Stimulated activated CD4-positive, alpha-beta T cell treated with anti-CD3 and anti-CD28 coated beads, Interleukin-12 subunit alpha, Interleukin-12 subunit beta, amount 100 ng/mL, for 4 hours (primary cell): ENCODE results near the gene PDYN.
A peak's percentile ranks its signal among the peaks of the same experiment; 100 is the strongest.
"Not testable (repeated sequence)": the region's sequence is repeated elsewhere in the genome, so short reads cannot be mapped to it uniquely, and the experiment has no call there.

Experiments
- DNase-seq: peaks from one replicate; pipeline ENCODE4 v3.0.0-alpha.2; 2020

The PDYN gene

DNA sequence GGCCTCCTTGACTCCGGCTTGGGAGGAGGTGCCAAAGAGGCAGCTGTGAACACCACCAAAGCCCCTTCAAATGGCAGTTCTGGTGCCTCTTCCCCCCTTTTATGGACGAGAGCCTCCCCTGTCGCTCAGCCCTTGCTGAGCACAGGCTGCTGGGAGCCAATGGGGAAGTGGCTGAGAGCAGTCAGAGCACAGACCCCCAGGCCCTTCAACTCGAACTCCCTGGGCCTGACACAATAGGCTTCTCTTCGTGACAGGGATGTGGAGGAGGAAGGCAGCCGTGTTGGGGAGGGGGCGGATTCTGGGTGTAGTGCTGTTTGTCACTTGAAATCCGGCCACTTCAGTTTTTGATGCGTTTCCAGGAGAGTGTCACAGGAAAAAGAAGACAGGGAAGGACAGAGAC, at the start of gene PDYN:
PDYN (minus strand) TSS at position 73 of the 400 bp plus-strand sequence. CDS start 10,974 bp downstream, outside the sequence.
- DNase-seq, result no peak

DNA sequence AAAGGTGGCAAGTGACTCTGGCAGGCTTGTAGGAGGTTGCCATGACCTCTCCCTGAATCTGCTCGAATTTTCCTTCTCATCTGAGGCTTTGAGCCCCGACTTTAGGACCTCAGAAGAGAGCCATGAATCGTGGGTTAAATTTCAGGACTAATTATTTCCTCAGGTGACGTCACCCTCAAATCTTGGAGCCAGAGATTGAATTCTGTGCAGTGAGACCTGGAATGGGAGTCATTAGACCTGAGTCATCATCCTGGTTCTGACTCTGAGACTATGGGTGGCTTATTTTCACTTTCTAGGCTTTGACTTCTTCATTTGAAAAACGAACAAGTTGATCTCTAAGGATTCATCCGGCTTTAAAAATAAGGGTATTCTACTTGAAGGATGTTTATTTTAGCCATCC, 48.5 kb upstream of the PDYN start:
- no peak for DNase-seq

DNA sequence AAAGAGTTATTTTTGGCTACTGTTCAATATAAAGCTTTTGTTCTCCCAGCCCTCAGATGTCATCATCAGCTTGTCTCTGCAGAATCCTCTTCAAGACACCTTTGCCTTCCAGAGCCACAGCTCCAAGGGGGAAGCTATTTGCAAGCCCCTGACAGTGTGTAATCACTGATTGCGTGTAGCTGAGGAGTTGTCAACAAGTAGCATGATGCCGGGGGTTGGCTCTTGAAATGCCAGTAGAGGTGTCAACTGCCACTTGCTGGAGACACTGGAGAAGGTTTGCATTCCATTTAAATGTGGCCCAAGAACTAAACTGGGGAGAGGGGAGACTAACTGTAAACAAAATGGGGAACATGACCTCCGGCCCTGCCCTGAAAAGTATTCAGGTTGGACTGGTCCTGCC, 44.3 kb upstream of the PDYN start:
- no peak for DNase-seq

DNA sequence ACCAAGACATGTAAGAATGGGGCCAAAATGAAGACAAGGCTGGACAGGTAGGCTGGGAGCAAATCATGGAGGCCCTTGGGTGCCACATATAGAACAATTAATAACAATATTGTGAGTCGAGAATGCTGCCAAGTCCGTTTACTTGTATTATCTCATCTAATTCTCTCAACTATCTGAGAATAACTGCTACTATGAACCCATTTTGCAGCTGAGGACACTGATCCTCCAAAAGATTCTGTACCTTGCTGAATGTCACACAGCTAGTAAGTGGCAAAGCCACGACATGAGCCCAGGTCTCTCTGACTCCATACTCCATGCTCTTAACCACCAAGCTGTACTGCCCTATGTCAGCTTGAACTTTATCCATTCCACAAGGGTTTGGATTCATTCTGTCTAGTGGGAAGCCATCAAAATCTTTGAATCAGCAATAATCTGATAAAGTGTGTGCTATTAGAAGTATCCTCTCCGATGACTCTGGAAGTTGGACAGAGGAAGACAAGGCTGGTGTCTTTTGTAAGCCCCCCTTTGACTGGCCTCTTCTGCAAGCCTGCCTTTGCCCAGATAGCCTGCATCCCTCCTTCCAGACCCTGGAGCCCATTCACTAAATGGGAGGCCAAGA, 43.5 kb upstream of the PDYN start:
- DNase-seq, result no peak

DNA sequence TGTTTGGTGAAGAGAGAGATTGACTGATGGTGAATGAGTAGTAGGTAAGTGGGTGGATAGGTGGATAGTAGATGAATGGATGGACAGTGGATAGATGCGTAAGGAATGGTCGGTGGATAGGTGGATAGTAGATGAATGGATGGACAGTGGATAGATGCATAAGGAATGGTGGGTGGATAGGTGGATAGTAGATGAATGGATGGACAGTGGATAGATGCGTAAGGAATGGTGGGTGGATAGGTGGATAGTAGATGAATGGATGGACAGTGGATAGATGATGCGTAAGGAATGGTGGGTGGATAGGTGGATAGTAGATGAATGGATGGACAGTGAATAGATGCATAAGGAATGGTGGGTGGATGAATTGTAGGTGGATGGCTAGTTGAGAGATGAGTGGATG, 42.5 kb upstream of the PDYN start:
- DNase-seq, result not testable (repeated sequence)

DNA sequence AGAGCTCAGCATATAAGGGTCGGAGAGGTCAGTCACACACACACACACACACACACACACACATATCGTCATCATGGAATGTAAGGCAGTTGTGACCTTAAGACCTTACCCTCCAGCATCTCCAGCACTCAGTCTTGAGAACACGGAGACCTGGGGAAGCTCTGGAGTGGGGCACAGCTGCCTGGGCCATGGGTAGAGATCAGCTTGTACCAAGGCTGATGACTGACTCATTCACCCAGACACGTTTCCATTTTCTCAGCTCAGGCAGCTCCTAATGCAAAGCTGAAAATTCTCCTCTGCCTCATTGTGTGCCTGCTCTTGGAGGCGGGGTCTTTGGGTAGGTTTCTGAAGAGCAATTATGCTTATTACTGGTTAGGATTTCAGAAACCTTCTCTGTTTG, 38.3 kb upstream of the PDYN start:
- no peak for DNase-seq

DNA sequence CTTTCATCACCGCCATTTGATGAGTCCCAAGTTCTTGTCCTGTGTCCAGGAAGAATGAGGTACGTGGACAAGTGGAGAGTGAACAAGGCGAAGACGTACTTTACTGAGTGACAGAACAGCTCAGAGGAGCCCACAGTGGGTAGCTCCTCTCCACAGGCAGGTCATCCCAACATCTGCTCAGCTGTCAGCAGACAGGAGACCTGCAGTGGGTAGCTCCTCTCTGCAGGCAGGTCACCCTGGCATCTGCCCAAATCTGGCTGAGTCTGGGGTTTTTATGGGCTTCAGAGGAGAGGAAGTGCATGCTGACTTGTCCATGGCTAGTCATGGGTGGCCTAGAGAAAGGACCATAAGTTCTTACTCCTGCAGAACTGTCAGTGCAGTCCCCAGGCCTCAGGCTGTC, 32.7 kb upstream of the PDYN start:
- no peak for DNase-seq

DNA sequence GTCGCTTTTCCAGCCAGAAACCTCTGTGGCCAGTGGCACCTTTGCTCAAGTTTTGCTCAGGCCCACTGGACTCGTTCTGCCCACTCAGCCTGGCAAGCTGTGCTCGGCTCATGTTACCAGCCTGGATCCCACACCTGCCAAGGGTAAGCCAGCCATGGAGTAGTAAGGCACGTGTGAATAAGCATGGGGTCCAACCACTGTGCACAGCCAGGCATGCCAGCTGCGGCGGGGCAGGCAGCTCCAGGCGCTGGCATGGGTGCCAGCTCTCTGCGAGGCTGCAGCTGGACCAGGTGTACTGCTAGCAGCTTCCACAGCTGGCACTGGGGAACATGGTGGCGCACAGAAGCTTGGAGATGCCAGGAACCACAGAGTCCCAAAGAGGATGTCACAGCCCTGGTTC, 32.1 kb upstream of the PDYN start:
- no peak for DNase-seq

DNA sequence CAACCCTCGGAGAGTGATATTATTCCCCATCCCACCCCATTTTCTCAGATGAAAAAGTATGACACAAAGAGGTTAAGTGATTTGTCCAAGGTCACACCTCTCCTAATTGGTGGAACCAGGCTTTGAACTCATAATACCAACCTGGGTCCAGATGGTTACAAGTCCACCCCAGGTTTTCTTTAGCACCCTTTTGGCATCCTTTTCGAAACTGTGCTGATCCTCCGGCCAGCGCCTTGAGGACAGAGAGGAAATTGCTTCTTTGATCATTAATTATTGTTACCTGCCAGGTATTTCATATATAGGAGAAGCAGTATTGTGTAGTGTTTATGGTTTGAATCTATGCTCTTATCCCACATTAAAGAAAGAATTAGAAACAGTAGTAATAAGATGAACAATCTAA, 29.3 kb upstream of the PDYN start:
- no peak for DNase-seq

DNA sequence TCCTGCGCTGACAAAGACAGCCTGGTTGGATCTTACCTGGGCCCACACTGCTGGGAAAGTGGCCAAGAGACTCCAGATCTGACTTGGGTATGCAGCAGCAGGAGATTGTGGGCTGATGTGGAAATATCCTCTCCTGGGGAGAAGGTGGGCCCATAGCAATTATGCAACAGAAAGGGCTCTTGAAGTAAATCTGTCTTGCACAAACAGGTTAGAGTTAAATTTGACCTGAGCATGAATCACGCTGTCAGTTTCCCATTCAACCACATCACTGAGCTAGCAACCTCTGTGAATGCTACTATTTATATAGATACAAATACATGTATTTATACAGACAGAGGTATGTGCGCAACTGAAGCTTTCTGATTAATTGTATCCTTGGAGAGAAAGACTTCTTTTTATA, 28.3 kb upstream of the PDYN start:
- DNase-seq, result no peak

DNA sequence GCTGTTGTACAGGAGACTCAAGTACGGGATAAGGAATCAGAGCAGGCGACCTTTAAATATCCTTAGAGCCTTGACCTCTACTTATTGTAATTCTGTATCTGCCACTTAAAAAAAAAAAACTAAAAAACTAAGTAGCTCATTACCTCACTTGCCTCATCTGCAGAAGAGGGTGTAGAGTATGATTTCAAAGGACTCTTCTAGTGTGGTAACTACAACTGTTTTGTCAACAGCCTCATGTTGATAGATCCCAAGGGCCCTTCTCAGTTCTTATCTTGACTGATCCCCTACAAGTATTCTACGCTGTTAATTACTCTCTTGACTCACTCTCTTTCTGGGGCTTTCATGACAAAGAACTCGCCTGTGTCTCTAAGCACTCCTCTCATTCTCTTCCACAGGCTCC, 16.7 kb upstream of the PDYN start:
- no peak for DNase-seq

DNA sequence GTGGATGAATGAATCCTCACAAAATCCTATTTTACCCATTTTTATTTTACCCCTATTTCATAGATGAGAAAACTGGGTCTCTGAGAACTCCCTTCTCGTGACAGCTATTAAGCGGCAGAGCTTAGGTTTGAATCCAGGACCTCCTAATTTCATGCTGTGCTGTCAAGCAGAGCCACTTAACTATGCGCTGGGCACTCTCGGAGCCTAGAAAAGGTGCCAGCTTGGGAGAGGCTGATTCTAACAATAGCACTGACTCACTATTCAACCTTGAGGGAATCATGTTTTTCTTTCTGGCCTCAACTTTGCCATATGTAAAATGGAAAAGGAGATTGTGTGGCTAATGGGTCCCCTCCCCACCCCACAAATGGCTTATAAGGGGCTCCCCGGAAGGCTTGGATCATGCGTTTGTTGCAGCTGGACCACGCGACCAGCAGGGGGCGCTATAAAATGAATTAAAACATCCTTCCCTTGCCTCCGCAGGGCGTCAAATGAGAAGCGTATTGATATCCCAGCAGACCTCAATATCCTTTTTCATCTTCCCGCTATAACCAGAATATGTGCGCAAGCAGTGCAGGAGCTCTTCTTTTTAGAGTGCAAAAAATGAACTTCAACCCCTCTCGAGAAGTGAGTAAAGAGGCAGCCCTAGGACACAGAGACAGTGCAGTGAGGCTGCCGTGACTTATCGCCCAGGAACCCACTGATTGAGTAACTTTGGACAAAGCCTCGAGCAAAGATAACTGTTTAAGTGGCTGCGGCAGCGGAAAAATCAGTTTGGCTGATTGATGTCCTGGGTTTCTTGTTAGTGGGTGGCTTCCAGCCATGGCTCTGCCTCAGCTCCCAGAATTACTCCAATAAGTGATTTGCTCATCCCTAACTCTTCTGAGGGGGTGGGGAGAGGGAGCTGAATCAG, 12.8 kb upstream of the PDYN start:
- DNase-seq, result peak; percentile 6

DNA sequence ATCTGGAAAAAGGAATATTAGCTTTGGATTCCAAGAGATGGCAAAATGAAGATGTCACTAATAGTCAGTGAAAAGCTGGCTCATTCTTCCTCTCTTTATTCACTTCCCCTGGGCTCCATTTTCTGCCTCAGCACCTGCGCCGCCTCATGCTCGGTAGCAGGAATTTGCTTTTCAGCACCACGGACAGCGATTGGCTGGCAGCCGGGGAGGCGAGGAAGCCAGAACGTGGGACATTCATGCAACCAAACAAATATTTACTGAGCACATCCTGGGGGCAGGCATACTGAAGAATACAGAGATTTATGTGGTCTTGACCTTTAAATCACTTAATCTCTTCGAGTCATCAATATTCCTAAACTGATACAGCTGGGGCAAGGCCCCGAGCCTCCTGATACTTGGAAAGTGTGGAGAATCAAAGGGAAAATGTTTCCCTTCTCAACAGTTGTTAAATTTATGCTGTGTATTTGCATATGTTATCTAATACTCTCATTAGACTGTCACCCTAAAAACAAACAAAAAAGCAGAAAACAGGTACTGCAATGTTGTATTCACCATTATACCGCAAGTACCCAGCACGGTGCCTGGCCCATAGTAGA, 12.1 kb upstream of the PDYN start:
- DNase-seq, result peak; percentile 60

DNA sequence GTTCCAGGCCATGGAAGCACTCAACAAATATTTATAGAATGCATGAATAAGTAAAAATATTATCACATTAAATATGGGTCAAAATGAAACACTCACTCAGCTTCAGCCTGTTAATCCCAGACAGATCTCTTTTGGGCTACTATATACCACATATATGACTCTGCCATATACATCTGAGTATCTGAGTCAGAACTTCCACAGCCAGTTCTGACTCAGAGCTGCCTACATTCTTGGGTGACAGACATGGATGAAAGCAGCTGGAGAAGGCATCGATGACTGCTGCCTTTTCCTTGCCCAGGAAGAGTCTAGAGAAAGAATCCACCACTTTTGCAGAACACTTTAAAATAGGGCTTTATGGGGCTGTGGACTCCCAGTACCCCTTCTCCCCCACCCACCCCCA, 11.5 kb upstream of the PDYN start:
- DNase-seq, result no peak

DNA sequence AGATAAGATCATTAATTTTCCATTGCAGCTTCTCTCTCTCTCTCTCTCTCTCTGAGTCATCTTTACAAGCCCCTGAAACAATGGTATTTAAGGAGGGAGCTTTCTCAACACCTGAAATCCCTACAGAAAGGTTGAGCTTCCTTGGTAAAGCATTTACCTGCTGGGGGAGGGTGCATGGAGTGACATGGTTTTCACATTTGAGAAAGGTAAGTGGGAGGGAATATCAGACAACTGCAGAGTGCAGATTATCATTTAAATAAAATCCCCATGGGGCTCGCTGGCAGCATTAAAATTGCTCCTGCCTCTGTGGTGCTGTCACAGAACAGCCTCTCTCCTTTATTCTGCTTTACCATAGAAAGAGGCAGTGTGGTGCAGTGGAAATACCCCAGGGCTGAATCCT, 10.3 kb upstream of the PDYN start:
- no peak for DNase-seq

DNA sequence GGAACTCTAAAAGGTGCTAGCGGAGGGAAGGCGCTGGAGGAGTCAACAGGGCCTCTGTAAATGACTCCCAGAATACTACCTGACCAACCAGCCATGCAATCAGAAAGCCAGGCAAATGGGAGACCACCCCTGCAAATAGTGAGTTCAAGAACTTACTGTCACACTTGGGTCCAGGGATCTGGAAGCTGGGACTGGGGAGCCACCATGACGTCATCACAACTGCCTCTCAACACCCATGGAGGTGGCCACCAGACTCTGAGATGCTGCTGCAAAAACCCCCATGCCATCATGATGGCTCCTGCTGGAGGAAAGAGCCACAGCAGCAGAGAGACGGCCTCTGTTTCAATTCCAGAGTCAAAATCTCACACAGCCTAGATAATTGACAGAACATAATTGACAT, 8.5 kb upstream of the PDYN start:
- no peak for DNase-seq

DNA sequence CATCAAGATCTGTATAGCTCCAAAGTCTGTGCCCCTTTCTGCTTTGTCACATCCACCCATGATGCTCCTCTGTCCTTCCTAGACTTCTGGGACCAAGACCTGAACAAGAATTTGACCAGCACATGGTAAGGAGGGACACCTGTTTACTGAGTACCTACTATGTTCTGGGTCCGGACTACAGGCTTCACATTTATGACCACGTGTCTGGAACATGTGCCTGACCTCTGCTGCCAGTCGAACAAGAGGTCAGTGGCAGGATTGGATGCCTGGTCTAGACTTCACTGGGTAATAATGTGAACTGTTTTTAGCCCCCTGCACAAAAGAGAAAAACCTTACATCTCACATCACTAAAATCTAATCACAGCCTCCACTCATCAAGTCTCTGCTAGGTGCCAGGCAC, 7.3 kb upstream of the PDYN start:
- DNase-seq, result no peak

DNA sequence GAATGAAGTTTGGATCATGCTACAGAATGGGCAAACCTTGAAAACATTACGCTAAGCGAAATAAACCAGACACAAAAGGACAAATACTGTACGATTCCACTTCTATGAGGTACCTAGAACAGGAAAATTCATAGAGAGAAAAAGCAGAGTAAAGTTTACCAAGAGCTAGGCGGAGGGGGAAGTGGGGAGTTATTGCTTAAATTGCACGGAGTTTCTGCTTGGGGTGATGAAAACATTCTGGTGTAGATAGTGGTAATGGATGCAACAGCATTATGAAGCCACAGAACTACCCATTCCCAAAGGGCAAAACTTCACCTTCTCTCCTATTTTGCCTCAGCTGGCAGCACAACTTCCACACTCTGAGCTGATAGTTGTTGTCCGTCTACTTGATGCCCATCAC, 6.4 kb upstream of the PDYN start:
- no peak for DNase-seq

DNA sequence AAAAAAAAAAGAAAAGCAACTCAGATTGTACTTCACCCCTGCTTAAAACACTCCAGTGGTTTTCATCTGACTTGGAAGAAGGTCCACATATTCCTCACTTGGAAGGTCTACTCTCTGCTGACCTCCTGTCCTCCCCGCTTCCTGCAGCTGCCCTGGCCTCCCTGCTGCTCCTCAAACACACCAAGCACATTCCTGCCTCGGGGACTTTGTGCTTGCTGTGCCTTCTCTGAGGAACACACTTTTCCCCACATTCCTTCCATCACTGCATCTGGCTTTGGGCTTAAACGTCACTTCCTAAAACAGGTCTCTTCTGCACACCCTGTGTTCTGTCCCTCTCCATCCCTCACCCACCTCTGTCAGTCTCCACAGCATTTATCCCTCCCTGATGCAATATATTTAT, 4.9 kb upstream of the PDYN start:
- no peak for DNase-seq

DNA sequence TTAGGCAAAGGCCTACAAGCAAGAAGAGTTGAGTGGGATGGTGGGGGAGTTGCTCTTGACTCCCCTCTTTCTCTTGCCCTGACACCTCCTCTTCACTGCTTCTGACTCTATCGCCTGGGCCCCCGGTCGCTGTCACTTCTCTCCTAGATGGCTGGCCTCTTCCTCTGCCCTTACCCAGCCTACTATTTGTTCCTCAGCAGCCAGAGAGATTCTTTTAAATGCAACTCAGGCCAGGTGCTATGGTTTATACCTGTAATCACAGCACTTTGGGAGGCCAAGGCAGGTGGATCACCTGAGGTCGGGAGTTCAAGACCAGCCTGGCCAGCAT, 4.3 kb upstream of the PDYN start:
- no peak for DNase-seq

DNA sequence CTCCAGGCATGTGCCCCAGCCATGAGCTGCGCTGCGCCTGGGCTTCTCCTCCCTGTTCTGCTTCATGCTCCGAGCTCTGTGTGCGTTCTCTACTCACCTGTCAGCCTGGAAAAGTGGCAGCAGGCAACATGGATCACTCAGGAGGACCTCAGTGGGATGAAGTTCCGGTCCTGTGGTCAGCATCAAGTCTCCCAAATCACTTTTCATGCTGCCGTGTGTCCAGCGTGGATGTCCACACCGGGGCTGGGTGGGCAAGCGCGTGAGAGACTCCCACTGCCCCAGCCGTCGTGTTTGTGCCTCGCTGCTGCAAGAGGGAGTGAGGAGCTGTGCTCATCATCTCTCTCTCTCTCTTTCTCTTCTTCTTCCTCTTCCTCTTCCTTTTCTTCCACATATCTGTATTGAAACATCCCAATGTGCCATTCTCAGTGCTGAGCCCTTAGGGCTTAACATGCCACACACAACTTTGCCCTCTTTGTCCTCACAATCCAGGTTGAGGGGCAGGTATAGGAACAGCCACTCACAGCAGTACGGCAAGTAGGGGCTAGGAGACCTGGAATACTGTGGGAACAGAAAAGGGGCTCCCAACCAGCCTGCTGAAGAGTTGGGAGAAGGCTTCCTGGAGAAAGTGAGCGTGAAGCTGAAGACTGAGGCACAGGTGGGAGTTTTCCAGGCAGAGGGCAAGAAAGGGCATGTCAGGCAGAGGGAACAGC, 3.8 kb upstream of the PDYN start:
- DNase-seq, result no peak

DNA sequence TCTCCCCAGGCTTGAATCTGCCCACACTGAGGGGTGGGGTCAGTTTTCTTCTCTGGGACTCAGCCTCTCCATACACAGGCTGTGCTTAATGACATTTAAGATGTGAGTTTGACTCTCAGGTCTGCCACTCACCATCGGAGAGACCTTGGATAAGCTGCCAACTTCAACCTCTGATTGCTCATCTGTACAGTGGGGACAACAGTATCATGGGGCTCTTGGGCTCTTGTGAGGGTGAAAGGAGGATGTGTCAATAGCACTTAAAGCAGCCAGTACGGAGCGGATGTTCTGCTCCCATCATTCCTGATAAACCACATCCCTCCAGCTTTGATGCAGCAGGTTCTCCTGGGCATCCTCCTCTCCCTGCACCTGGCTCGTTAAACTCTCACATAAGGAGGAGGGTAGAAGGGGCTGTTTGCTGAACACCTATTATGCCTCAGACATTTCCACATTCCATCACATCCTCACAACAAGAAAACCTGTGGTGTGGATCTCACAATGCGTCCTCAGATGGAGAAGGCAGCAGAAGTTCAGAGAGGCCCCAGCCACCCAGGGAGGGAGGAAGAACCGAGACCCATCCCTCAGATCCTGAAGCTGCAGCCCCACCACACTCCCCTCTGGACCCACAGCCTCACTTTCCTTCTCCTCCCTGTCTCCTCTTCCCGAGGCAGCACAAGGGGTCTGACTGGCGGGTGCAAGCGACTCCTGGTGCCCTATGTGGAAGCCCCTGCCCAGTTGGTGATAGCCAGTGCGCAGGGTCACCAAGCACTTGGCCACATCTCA, 1.9 kb upstream of the PDYN start:
- DNase-seq, result no peak

DNA sequence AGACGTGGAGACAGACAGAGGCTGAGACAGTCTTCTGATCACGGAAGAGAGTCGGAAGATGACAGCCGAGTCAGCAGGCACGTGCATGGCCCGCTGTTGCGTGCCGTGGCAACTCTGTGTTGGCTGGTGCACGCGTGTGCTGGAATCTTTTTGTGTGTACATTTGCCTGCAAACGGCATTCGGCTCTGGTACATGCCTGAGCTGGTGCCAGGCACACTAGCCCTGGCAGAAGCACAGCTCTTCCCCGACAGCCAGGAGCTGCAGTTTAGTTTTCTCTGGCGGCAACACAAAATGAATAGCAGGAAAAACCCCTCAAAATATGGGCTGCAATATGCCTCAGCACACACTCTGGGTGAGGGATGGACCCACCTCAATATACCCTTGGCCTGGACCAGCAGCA, 769 bp upstream of the PDYN start:
- DNase-seq, result no peak
